ENCODE measurements around the gene MMAB.

Gene MMAB

DNA sequence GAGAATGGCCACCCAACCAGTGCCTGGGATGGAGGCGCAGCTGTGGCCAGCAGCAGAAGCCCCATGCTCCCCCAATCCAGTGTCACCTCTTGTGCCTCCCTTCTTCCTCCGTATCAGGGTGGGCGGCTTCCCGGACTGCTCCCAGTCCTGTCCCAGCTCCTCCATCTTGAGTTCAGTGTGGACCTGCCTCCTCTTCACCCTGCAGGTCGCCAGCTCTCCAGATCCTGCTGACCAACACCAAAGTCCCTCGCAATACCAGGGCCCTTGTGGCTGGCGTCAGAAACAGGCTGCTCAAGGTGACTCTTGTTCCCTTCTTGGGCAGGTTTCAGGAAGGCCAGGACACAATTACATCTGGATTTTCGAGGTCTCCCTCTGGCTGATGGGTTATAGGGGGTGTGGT is 17.3 kb upstream of the MMAB start:
- TF ChIP-seq, protein P1, sequence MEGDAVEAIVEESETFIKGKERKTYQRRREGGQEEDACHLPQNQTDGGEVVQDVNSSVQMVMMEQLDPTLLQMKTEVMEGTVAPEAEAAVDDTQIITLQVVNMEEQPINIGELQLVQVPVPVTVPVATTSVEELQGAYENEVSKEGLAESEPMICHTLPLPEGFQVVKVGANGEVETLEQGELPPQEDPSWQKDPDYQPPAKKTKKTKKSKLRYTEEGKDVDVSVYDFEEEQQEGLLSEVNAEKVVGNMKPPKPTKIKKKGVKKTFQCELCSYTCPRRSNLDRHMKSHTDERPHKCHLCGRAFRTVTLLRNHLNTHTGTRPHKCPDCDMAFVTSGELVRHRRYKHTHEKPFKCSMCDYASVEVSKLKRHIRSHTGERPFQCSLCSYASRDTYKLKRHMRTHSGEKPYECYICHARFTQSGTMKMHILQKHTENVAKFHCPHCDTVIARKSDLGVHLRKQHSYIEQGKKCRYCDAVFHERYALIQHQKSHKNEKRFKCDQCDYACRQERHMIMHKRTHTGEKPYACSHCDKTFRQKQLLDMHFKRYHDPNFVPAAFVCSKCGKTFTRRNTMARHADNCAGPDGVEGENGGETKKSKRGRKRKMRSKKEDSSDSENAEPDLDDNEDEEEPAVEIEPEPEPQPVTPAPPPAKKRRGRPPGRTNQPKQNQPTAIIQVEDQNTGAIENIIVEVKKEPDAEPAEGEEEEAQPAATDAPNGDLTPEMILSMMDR (conservative IDR thresholded peaks at IDR 0.05): no peak
- no peak overlapping the region for H3K27ac ChIP-seq

DNA sequence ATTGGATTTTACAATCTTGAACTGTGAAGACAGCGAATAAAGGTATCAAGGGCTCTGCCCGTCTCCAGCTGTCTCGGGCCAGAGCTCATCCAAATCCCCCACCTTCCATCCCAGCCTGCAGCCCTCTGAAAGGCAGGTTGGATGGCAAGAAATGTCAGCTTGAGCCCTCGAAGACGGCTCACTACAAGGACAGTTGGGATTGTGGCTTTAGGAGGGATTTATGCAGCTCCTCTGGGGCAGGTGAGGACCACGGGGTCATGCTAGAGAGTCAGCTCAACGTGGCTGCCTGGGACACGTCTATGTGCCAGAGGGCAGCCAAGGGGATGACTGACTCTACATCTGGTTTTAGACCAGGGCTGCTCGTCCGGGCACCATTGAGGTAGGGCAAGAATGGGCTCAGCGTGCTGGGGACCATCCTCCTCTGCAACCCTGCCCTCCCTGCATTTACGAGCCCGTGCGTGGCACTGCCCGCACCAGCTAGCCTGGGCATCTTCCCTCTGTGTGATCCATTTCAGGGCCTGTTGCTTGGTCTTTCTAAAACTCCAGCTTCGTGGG is 16.5 kb upstream of the MMAB start:
- H3K27ac ChIP-seq: no peak overlapping the region
- TF ChIP-seq ZFX (IDR thresholded peaks at IDR 0.05): no peak
- TF ChIP-seq, protein P1 (conservative IDR thresholded peaks at IDR 0.05): no peak

DNA sequence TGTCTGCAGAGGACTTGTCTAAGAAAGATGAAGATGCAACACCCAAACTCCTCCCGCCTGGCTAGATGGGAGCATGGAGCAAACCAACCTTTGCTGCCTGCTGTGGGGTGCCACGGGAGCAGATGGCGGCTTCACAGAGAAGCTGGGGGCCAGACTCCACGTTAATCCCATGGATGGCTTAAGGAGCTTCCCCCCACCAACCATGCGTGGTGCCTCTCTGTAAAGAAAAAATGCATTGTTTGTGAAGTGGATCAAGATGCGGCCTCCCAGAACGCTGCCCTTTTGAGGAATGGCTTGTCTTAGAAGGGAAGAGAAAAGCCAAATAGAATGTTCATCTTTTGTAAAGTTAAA is 15.9 kb upstream of the MMAB start:
- H3K27ac ChIP-seq: no peak overlapping the region
- TF ChIP-seq ZFX (IDR thresholded peaks at IDR 0.05): no peak
- TF ChIP-seq, protein P1 (conservative IDR thresholded peaks at IDR 0.05): no peak

DNA sequence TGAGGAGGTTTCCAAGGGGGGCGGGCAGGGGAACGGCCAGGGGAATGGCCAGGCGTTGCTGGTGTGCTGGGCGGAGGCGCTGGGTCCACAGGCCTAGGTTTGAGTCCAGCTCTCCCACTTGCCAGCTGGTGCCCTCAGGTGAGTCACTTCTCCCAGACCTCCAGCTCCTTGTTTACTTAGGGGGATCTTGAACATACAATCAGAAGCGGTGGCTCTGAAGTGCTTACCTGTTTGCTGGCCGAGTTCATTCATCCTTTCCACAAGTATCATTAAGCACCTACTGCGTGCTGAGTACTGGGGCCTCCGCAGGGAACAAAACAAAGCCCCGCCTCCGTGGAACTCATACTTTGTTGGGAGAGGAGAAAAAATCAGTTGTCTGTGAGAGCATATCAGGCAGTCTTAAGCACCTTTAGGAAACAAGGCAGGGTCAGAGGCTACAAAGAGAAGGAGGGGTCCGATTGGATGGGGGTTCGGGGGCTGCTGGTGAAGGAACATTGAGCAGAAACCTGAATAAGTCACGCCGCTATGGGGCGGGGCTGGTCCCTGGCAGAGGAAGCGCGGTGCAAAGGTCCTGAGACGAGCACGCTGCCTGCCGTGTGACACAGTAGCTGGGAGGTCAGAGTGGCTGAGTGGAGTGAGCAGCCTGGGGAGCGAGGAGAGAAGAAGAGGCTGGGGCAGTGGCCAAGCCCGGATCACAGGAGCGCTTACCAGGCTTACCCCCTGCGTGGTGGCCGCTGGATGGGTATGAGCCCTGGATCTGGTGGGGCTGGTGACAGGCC is 15.3 kb upstream of the MMAB start:
- no peak for TF ChIP-seq ZFX (IDR thresholded peaks at IDR 0.05)
- TF ChIP-seq, protein P1 (conservative IDR thresholded peaks at IDR 0.05): no peak
- H3K27ac ChIP-seq: no peak overlapping the region

GRCh38 chr12:109587921-109588320 is 14.6 kb upstream of the MMAB start:
- no peak overlapping the region for H3K27ac ChIP-seq
- no peak for TF ChIP-seq ZFX (IDR thresholded peaks at IDR 0.05)
- TF ChIP-seq, protein P1 (conservative IDR thresholded peaks at IDR 0.05): no peak

DNA sequence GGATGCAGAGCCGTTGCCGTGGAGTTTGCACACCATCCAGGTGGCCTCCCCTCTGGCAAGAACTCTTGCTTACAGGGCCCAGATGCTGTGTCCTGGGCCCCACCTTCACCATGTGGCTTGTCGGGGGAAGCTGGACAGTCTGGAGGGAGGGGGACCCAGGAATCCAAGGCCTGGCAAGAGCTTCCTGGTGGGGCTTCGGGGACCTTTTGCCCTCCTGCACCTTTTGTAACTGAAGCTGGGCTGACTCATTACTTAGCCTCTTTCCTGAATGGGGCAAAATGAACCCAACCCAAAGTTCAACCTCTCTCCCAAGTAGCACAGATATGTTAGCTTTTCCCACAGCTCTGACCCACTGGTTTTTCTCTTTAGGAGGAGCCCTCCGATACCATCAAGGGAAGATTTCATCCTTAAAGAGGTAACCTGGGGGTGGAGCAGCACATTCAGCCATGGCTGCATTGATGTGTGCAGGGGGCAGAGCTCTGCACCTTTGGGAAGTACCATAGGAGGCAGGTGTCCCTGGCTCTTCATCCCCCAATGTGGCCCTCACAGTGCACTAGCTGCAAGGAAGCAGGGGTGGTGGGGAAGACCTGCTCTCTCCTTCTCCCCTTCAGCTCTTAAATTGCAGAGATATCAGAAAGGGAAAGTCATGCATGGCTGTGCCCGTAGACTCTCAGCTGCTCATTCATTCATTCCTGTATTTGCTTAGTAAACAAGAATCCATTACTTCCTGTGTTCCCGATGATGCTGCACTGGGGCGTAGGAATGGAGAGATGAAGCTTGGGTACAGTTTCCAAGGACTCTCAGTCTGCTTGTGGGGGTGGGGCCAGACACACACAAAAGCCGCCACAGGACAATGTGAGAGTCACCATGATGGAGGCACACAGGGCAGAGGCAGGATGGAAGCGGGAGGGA is 13.3 kb upstream of the MMAB start:
- TF ChIP-seq ZFX (IDR thresholded peaks at IDR 0.05): no peak
- TF ChIP-seq, protein P1 (conservative IDR thresholded peaks at IDR 0.05): no peak
- no peak overlapping the region for H3K27ac ChIP-seq

- TF ChIP-seq, protein P1 (conservative IDR thresholded peaks at IDR 0.05): no peak
- no peak for TF ChIP-seq ZFX (IDR thresholded peaks at IDR 0.05)
- no peak overlapping the region for H3K27ac ChIP-seq
Measured at GRCh38 chr12:109583733-109584132, 10.4 kb upstream of the MMAB start.
